ENCODE results near the gene MTM1. TPM values are rescaled to one million over a fixed set of nuclear protein-coding genes. Genes with fewer than 3 reads are reported as not detected.
A peak's percentile ranks its signal among the peaks of the same experiment; 100 is the strongest.

The MTM1 gene
- total and polyA plus RNA-seq, 4 experiments from 2014 or later, result 27.3 to 38.5 (median 35.1) TPM

DNA sequence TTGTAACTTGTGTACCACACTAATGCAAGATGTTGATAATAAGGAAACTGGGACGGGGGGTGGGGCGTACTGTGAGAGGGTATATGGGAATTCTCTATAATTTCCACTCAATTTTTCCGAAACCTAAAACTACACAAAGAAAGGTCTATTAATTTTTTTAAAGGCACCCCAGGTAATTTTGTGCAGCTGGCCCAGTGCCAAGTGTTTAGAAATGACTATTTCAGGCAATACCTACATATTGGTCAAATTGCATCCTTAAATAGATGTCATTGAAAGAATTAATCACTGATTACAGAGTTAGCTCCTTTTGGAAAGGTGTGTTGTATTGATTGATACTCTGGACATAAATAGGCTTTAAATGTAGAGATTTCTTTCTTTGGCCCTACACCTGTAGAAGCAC, 114.7 kb downstream of the MTM1 start:
- POLR2A ChIA-PET (ENCODE audit: partially characterized antibody), result interaction anchor here (0.8 to 1.2 kb wide), 5 partner anchors 9 to 35 kb away, joined by 3 to 8 read pairs (median 4); partner anchors contain the start of gene MTMR1
- no peak overlapping the region for H3K27ac Mint-ChIP-seq
- peaks cover 4 to 7% (median 6%) of the 10 kb centered on the region in 4 donors for H3K4me1 Mint-ChIP-seq
- H3K4me3 Mint-ChIP-seq, result no peak overlapping the region
- CTCF ChIA-PET (ENCODE audit: partially characterized antibody), result interaction anchor here (1.0 to 6.2 kb wide), 16 partner anchors 9 to 743 kb away, joined by 3 to 128 read pairs (median 6); partner anchors contain the start of gene MTMR1
- H3K9me3 ChIP-seq (ENCODE audit: control insufficient read depth in 1 of 2, low read length in 2 of 2), result no peaks in the 10 kb centered on the region
- intact Hi-C loops (cut with micrococcal nuclease), result loop anchor here (1.0 kb wide), 1 partner anchor 33 kb away; no protein-coding TSS in a partner anchor
- H3K27me3 Mint-ChIP-seq, result no peaks in the 10 kb centered on the region
- H3K9me3 Mint-ChIP-seq, result no peaks in the 10 kb centered on the region
- no peaks in the 10 kb centered on the region for H3K36me3 ChIP-seq (ENCODE audit: insufficient read depth, low read length)
- no peak overlapping the region for H3K27ac ChIP-seq (ENCODE audit: low read depth, low read length)
- no peak overlapping the region for H3K4me3 ChIP-seq (ENCODE audit: low read length in 2 of 2)
- H3K27me3 ChIP-seq (ENCODE audit: insufficient read depth, low read length), result no peaks in the 10 kb centered on the region
- peaks cover 11% of the 10 kb centered on the region for H3K4me1 ChIP-seq (ENCODE audit: insufficient read depth, low read length)
- DNase-seq, result no peak
- H3K36me3 Mint-ChIP-seq, result no peaks in the 10 kb centered on the region

GRCh38 chrX:150683536-150684146, 115.2 kb downstream of the MTM1 start:
- no peaks in the 10 kb centered on the region for H3K27me3 Mint-ChIP-seq
- POLR2A ChIA-PET (ENCODE audit: partially characterized antibody), result interaction anchor here (0.8 to 1.2 kb wide), 5 partner anchors 9 to 34 kb away, joined by 3 to 8 read pairs (median 4); partner anchors contain the start of gene MTMR1

DNA sequence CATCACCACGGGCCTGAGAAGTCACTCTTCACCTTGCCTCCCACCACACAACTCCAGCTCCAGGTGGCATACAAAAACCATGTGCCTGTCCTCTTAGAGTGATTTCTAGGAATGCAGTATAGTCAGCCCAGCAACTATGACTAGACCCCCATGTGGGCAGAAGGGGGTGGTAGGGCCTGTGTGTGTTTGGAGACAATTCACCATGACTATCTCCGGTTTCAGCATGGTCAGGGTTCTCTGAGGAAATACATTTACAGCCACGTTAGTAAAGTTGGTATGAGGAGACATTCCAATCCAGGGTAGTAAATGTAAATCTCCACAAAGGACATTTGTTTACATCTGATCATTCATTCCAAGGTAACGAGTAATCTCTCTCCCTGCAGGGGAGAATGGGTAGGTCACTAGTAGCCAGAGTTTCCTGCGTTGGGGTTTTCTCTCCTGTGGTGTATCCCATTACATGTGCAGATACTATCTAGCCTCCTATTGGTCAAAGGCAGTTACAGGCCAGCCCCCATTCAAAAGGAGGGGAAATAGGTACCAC, 120.6 kb downstream of the MTM1 start:
- ChIA-PET POLR2A (ENCODE audit: partially characterized antibody) (interaction anchor here (0.7 kb wide), 1 partner anchor 24 kb away, joined by 3 read pairs; no protein-coding TSS in a partner anchor), CTCF (ENCODE audit: partially characterized antibody) (interaction anchor here (1.6 kb wide), 1 partner anchor 14 kb away, joined by 6 read pairs; no protein-coding TSS in a partner anchor)
- H3K36me3 Mint-ChIP-seq, result peaks cover 0 to 6% of the 10 kb centered on the region in 2 donors
- Histone ChIP-seq H3K27ac (ENCODE audit: low read depth, low read length) (no peak overlapping the region), H3K9me3 (ENCODE audit: control insufficient read depth in 1 of 2, low read length in 2 of 2) (no peaks in the 10 kb centered on the region), H3K4me1 (ENCODE audit: insufficient read depth, low read length) (peaks cover 44% of the 10 kb centered on the region), H3K4me3 (ENCODE audit: low read length in 2 of 2) (no peak overlapping the region), H3K27me3 (ENCODE audit: insufficient read depth, low read length) (no peaks in the 10 kb centered on the region), H3K36me3 (ENCODE audit: insufficient read depth, low read length) (no peaks in the 10 kb centered on the region)
- peak overlapping the region in 5 of 7 donors; percentile 29 to 70 (median 51) for H3K27ac Mint-ChIP-seq
- no peak overlapping the region for H3K4me3 Mint-ChIP-seq
- intact Hi-C loops (cut with micrococcal nuclease), result no loop called here
- no peaks in the 10 kb centered on the region for H3K9me3 Mint-ChIP-seq
- H3K27me3 Mint-ChIP-seq, result no peaks in the 10 kb centered on the region
- peaks cover 13 to 45% (median 35%) of the 10 kb centered on the region in 4 donors for H3K4me1 Mint-ChIP-seq
- DNase-seq, result no peak

More at GRCh38 chrX:150683536-150684146, 115.2 kb downstream of the MTM1 start:
- H3K4me1 ChIP-seq (ENCODE audit: insufficient read depth, low read length), result peaks cover 16% of the 10 kb centered on the region
- peak in 4 of 5 donors; percentile 59 to 67 (median 62) for DNase-seq
- CTCF ChIA-PET (ENCODE audit: partially characterized antibody), result interaction anchor here (0.7 to 6.2 kb wide), 18 partner anchors 9 to 744 kb away, joined by 3 to 128 read pairs (median 4); partner anchors contain the start of gene MTMR1
- no peaks in the 10 kb centered on the region for H3K9me3 ChIP-seq (ENCODE audit: control insufficient read depth in 1 of 2, low read length in 2 of 2)
- H3K4me3 ChIP-seq (ENCODE audit: low read length in 2 of 2), result no peak overlapping the region
- no peaks in the 10 kb centered on the region for H3K27me3 ChIP-seq (ENCODE audit: insufficient read depth, low read length)
- Mint-ChIP-seq H3K4me1 (peaks cover 10 to 12% (median 10%) of the 10 kb centered on the region in 4 donors), H3K4me3 (no peak overlapping the region), H3K9me3 (no peaks in the 10 kb centered on the region), H3K36me3 (no peaks in the 10 kb centered on the region), H3K27ac (peak overlapping the region in 3 of 7 donors; percentile 17 to 40 (median 17))
- no peaks in the 10 kb centered on the region for H3K36me3 ChIP-seq (ENCODE audit: insufficient read depth, low read length)
- intact Hi-C loops (cut with micrococcal nuclease), result loop anchor here (1.0 kb wide), 1 partner anchor 33 kb away; no protein-coding TSS in a partner anchor
- H3K27ac ChIP-seq (ENCODE audit: low read depth, low read length), result no peak overlapping the region

DNA sequence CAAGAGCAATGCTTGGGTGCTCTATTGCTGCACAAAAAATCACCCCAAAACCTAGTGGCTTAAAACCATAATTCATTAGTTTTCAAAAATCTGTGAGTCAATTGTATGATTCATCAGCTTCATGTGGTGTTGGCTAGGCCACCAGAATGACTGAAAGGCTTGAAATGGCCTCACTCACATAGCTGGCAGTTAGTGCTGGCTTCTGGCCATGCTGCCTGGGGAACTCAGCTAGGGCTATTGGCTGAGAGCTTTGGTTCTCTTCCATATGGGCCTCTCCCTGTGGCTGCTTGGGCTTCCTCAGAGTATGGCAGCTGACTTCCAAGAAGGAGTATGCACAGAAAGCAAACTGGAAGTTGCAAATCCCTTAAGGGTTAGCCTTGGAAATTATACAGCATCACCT, 121.7 kb downstream of the MTM1 start:
- no peak overlapping the region for H3K4me3 ChIP-seq (ENCODE audit: low read length in 2 of 2)
- H3K4me1 ChIP-seq (ENCODE audit: insufficient read depth, low read length), result peaks cover 55% of the 10 kb centered on the region
- Mint-ChIP-seq H3K4me3 (no peak overlapping the region), H3K9me3 (no peaks in the 10 kb centered on the region), H3K4me1 (peaks cover 19 to 56% (median 42%) of the 10 kb centered on the region in 4 donors), H3K36me3 (peaks cover 0 to 7% of the 10 kb centered on the region in 2 donors), H3K27me3 (no peaks in the 10 kb centered on the region), H3K27ac (peak overlapping the region in 6 of 7 donors; percentile 26 to 99 (median 60))
- POLR2A ChIA-PET (ENCODE audit: partially characterized antibody), result no interaction called here
- no peaks in the 10 kb centered on the region for H3K36me3 ChIP-seq (ENCODE audit: insufficient read depth, low read length)
- no peak overlapping the region for H3K27ac ChIP-seq (ENCODE audit: low read depth, low read length)
- no peaks in the 10 kb centered on the region for H3K9me3 ChIP-seq (ENCODE audit: control insufficient read depth in 1 of 2, low read length in 2 of 2)
- no peaks in the 10 kb centered on the region for H3K27me3 ChIP-seq (ENCODE audit: insufficient read depth, low read length)
- intact Hi-C loops (cut with micrococcal nuclease), result loop anchor here (5.0 kb wide), 1 partner anchor 328 kb away; the partner anchor contains the start of gene MAMLD1
- CTCF ChIA-PET (ENCODE audit: partially characterized antibody), result interaction anchor here (1.5 to 1.6 kb wide), 2 partner anchors 12 to 13 kb away, joined by 3 to 6 read pairs; no protein-coding TSS in a partner anchor
- DNase-seq, result no peak

DNA sequence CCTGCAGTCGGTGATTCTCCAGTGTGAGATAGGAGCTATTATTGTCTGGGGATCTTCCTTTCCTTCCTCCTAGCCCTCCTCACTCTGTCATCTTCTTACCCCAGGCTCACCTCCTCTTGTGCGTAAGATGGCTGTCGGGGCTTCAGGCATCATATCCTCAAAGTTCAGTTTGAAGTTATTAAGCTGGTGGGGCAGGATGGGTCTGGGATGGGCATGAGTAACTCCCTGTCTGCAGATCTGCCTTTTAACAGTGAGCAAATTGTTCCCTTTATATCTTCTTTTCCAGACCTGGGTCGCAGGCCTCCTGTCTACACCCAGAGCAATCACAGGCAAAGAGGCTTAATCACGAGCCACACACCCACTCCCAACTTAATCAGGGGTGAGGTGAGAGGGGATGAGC, 123.9 kb downstream of the MTM1 start:
- POLR2A ChIA-PET (ENCODE audit: partially characterized antibody), result interaction anchor here (0.7 to 4.0 kb wide), 18 partner anchors 8 to 1151 kb away, joined by 3 to 28 read pairs (median 6); partner anchors contain the start of genes EOLA1, MTM1 and VMA21

DNA sequence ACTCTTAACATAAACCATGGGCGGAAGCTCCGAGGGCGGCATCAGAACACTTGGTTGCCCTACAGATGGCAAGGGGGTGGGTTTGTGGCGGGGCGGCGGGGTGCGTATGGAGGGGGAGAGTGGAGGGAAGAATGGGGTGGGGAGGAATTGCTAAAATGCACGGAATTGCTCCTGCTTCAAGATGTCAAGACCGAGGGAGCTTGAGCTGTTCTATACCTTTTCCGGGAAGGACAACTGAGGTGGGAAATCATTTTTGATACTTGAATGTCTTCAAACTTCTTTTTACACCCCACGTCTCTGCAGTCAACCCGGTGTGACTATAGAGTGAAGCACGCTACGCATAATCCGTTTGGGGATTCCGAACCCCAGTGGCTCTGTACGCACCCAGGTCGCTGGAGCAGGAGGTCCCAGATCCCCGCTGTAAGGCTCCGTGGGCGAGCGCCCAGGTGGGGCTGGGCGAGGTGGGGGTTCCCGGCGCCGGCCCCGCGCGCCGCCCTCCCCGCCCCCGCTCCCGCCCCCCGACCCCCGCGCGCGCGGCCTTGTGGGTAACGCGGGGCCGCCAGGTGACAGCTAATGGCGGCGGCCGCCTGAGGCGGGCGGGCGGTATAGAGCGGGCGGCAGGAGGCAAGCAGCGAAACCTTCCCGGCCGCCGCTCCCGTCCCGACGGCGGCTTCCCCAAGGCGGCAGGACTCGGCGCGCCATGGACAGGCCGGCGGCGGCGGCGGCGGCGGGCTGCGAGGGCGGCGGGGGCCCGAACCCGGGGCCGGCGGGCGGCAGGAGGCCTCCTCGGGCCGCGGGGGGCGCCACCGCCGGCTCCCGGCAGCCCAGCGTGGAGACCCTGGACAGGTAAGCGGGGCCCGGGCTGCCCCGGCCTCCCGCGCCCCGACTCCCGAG, 124.7 kb downstream of the MTM1 start, which contains the start of gene MTMR1:
Gene MTMR1, plus strand, starts transcription at position 566 of the 894 bp plus-strand sequence. Its CDS starts 135 bp downstream, at position 701.
- CTCF ChIA-PET (ENCODE audit: partially characterized antibody), result interaction anchor here (1.2 to 3.5 kb wide), 7 partner anchors 10 to 753 kb away, joined by 3 to 27 read pairs (median 6); no protein-coding TSS in a partner anchor
- POLR2A ChIA-PET (ENCODE audit: partially characterized antibody), result interaction anchor here (0.7 to 4.0 kb wide), 20 partner anchors 10 to 1153 kb away, joined by 3 to 28 read pairs (median 6); partner anchors contain the start of genes EOLA1, MTM1 and VMA21

More for the DNA sequence above, 123.9 kb downstream of the MTM1 start:
- Mint-ChIP-seq H3K4me3 (peak overlapping the region; percentile 85 to 95 (median 90)), H3K4me1 (peaks cover 40 to 78% (median 62%) of the 10 kb centered on the region in 4 donors), H3K9me3 (no peaks in the 10 kb centered on the region), H3K27me3 (no peaks in the 10 kb centered on the region), H3K27ac (peak overlapping the region; percentile 90 to 99 (median 92)), H3K36me3 (peaks cover 0 to 9% of the 10 kb centered on the region in 2 donors)
- Histone ChIP-seq H3K4me3 (ENCODE audit: low read length in 2 of 2) (peak overlapping the region; percentile 41 to 47), H3K27me3 (ENCODE audit: insufficient read depth, low read length) (no peaks in the 10 kb centered on the region), H3K4me1 (ENCODE audit: insufficient read depth, low read length) (peaks cover 77% of the 10 kb centered on the region), H3K9me3 (ENCODE audit: control insufficient read depth in 1 of 2, low read length in 2 of 2) (no peaks in the 10 kb centered on the region), H3K36me3 (ENCODE audit: insufficient read depth, low read length) (no peaks in the 10 kb centered on the region), H3K27ac (ENCODE audit: low read depth, low read length) (peak overlapping the region; percentile 68)
- peak in 1 of 5 donors; percentile 17 for DNase-seq
- intact Hi-C loops (cut with micrococcal nuclease), result loop anchor here (2.0 to 5.0 kb wide), 2 partner anchors 123 to 330 kb away; partner anchors contain the start of genes MAMLD1 and MTM1
- CTCF ChIA-PET (ENCODE audit: partially characterized antibody), result interaction anchor here (1.2 to 3.5 kb wide), 7 partner anchors 8 to 752 kb away, joined by 3 to 27 read pairs (median 5); no protein-coding TSS in a partner anchor

More for the DNA sequence above, 124.7 kb downstream of the MTM1 start, which contains the start of gene MTMR1:
- DNase-seq, result peak; percentile 49 to 70 (median 54)
- H3K36me3 ChIP-seq (ENCODE audit: insufficient read depth, low read length), result no peaks in the 10 kb centered on the region
- Mint-ChIP-seq H3K9me3 (no peaks in the 10 kb centered on the region), H3K27me3 (no peaks in the 10 kb centered on the region), H3K27ac (peak within 1 kb of the TSS; percentile 95 to 99 (median 99)), H3K4me1 (peaks cover 44 to 83% (median 67%) of the 10 kb centered on the region in 4 donors), H3K4me3 (peak within 1 kb of the TSS; percentile 93 to 98 (median 95)), H3K36me3 (peaks cover 0 to 11% of the 10 kb centered on the region in 2 donors)
- H3K4me1 ChIP-seq (ENCODE audit: insufficient read depth, low read length), result peaks cover 82% of the 10 kb centered on the region
- H3K9me3 ChIP-seq (ENCODE audit: control insufficient read depth in 1 of 2, low read length in 2 of 2), result no peaks in the 10 kb centered on the region
- H3K27me3 ChIP-seq (ENCODE audit: insufficient read depth, low read length), result no peaks in the 10 kb centered on the region
- peak within 1 kb of the TSS; percentile 71 for H3K27ac ChIP-seq (ENCODE audit: low read depth, low read length)
- H3K4me3 ChIP-seq (ENCODE audit: low read length in 2 of 2), result peak within 1 kb of the TSS; percentile 47 to 61
- intact Hi-C loops (cut with micrococcal nuclease), result loop anchor here (2.0 to 5.0 kb wide), 2 partner anchors 124 to 331 kb away; partner anchors contain the start of genes MAMLD1 and MTM1
